Medulla oblongata (tissue), 1 donor: ENCODE results near the gene METTL15.
"Not testable (repeated sequence)": the region's sequence is repeated elsewhere in the genome, so short reads cannot be mapped to it uniquely, and the experiment has no call there.

Experiments
- DNase-seq: peaks from one replicate; pipeline ENCODE4 v3.0.0-alpha.2; 2015; ENCODE audit errors: extremely low spot score

METTL15 gene

GRCh38 chr11:28209906-28210305 is 101.7 kb downstream of the METTL15 start:
- no peak for DNase-seq

DNA sequence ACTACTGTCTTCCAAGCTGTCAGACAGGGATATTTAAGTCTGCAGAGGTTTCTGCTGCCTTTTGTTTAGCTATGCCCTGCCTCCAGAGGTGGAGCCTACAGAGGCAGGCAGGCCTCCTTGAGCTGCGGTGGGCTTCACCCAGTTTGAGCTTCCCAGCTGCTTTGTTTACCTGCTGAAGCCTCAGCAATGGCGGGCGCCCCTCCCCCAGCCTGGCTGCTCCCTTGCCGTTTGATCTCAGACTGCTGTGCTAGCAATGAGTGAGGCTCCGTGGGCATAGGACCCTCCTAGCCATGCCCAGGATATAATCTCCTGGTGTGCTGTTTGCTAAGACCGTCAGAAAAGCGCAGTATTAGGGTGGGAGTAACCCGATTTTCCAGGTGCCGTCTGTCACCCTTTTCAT is 113.9 kb downstream of the METTL15 start:
- DNase-seq: not testable (repeated sequence)

DNA sequence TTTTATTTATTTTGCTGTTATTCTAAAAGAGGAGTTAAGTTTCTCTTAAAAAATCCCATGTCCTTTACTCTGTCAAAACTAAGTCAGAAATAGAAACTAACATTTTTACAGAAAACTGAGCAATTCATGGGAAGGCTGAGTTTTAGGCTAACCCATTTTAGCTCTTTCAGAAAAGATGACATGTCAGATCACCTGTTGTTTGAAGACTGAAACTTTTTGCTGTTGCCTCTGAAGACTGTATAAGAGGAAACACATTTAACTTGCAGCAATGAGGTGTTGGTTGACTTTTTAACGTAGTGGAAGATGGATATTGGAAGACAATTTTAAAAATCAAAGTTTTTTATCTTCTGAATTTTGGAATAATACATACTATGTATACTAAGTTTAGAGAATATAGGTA is 115.4 kb downstream of the METTL15 start:
- DNase-seq: no peak

- DNase-seq: no peak
These were observed 115.8 kb downstream of the METTL15 start for GRCh38 chr11:28223994-28224393.

GRCh38 chr11:28227460-28227859 is 119.3 kb downstream of the METTL15 start:
- no peak for DNase-seq

GRCh38 chr11:28228196-28228895 is 120.2 kb downstream of the METTL15 start:
- DNase-seq: no peak

DNA sequence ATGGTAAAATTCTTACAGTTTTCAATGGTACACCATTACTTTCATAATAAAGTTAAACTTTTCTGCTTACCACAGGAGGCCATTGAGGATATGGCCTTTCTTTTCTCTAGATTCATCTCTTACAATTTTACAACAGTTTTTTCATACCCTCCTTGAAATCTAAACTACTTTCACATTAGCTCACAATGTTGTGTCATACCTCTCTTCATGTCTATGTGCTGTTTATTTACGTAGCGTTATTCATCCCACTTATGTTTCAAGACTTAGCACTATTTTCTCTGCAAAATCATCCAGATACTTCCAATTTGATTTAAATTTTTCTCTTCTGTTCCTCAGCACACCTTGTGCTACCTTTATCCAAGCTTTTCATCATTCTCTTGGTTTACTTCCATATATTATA is 123.3 kb downstream of the METTL15 start:
- DNase-seq: no peak

DNA sequence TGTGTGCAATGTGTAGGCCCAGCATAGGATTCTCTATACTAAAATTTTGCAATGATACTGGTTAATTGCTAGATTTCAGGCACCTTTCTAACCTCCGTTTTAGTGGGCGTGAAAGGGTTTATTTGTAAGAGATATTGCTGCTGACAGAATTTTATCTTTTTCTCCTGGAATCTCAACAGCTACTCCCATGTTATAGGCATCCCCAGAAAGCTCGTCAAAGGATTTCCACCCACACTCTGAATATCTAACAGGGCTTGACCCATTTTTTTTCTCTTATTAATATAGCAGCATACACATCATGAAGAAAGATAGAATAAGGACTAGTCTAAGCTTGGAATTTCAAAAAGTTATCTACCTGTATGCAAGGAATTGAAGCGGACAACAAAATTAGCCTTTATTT is 124.5 kb downstream of the METTL15 start:
- DNase-seq: no peak

DNA sequence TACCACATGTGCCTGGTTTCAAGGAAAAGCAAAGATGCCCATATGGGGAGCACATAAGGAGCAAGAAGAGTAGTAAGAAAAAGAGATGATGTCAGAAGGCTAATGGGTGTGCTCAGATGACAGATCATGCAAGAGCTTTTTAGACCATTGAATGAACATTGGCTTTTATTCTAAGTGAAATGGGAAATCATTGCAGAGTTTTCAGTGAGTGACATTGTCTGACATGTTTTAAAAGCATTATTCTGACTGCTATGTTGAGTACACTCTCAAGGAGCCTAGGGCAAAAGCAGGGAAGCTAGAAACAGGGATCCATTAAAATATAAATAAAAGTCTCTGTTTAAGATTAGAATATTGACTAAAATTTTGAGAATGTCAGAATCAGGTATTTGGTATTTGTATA is 133.6 kb downstream of the METTL15 start:
- no peak for DNase-seq

DNA sequence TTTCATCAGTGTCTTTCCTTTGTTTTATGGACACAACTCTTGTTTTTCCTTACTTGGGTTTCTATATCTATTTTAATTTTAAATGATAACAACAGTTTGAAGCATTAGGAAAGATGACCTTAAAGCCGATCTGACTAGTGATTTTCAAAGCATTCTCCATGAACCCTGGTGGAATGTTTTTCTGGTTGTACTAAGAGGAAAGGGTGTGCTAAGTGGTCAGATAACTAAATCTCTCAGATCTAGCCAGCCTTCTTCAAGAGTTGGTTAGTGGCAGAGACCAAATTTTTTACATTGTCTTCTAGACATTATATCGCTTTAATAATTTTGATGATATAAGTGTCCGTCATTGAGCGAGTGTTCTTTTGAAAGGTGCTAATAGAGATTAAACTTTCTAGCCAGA is 134.4 kb downstream of the METTL15 start:
- no peak for DNase-seq

GRCh38 chr11:28243061-28243460 is 134.9 kb downstream of the METTL15 start:
- DNase-seq: no peak

DNA sequence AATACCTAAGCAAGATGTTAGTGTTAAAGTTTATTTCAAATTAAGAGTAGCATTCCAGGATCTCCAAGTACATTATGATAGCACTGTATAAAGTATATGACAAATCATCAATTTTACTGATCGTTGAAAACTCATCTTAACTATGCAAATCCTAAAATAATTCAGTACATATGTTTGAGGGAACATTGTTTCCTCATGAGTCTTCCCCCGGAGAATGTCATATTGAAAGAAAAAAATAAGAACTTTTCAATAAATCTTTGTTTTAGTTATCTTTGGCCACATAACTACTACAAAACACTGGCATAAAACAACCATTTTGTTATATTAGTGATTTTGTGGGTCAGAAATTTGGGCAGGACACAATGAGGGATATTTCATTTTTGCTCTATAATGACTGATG is 135.4 kb downstream of the METTL15 start:
- no peak for DNase-seq

GRCh38 chr11:28245131-28245530 is 136.9 kb downstream of the METTL15 start:
- DNase-seq: no peak

DNA sequence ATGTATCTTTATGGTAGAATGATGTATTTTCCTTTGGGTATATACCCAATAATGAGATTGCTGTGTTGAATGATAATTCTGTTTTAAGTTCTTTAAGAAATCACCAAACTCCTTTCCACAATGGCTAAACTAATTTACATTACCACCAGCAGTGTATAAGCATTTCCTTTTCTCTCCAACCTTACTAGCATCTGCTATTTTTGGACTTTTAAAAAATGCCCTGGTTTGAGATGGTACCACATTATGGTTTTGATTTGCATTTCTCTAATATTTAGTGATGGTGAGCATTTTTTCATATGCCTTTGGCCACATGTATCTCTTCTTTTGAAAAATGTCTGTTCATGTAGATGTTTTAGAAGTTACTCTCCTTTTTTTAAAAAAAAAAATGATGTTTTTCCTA is 142.0 kb downstream of the METTL15 start:
- DNase-seq: no peak

DNA sequence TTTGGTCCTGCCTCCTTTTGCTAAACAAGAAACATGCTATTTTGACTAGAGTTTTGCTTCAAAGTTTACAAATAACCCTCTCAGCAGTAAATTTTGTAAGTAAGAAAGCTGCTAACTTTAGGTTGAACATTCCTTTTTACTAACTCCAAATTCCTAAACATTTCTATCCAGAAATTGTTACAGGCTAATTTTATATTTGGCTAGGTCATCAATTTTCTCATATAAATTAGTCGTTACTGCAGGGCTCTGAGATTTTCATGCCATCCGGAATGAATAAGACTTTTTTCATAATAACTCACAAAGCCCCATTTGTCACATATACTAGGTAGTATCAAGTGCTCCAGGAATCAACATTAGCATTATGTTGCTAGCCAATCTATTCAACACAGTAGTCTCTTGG is 143.1 kb downstream of the METTL15 start:
- DNase-seq: no peak

DNA sequence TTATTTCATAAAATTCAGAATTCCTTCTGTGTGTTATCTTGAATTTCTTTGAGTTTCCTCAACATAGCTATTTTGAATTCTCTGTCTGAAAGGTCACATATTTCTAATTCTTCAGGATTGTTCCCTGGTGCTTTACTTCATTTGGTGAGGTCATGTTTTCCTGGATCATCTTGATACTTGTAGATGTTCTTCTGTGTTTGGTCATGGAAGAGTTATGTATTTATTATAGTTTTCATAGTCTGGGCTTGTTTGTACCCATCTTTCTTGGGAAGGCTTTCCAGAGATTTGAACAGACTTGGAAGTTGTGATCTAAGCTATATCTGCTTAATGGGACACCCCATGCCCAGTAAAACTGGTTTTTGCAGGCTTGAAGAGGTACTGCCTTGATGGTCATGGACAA is 149.6 kb downstream of the METTL15 start:
- DNase-seq: no peak

GRCh38 chr11:28259177-28259843 is 151.1 kb downstream of the METTL15 start:
- no peak for DNase-seq

DNA sequence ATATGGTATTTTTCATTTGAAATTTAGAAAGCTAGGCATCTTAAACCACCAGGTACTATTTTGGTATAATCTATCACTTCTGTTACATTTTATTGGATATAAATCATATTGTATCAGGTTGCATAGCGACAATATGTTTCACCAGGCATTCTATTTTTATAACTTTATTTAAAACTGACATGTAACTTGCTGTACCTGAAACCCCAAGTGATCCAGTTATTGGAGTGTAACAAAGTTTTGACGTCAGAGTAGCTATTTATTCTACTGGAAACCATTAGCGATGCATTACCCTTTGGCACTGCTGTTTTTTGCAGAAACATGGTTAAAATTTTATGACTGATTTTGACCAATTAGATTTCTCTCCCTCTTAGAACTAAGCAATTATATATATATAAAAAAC is 160.7 kb downstream of the METTL15 start:
- no peak for DNase-seq

- DNase-seq: no peak
These were observed 161.4 kb downstream of the METTL15 start for GRCh38 chr11:28269586-28269985.

- not testable (repeated sequence) for DNase-seq
These were observed 164.1 kb downstream of the METTL15 start for GRCh38 chr11:28272247-28272646.

DNA sequence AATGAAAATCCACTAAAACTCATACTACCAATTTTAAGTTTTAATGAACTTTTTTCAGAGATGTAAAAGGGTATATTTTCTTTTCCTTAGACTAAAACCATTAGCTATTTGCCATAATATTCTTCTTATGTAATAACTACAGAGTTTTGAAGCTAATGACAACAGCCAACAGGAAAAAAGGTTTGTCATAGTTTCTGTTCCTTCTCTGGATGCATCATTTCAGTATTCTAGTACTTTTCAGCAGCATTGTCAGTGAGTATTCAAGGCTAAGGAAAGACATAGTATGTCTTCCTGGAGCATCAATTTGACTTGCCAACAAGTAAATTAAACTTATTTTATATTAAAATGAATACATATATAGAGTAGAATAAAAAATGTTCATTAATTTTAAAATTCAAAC is 166.0 kb downstream of the METTL15 start:
- no peak for DNase-seq

DNA sequence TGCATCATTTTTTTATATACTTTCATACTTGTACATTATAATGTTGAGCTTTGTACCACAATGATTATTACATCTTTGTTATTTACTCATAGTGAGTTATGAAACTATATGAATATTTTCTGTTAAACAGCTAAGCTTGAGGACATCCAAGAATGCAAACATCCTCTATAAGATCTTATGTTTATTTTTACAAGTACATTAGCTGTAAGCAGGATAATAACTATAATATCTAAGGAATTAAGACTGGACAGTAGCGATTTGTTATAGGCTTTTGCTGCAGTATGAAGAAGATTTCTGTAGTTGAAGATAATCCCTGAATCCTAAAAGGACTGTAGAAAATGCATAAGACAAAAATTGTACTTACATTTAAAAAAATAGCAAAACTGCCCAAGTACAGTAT is 176.0 kb downstream of the METTL15 start:
- no peak for DNase-seq

DNA sequence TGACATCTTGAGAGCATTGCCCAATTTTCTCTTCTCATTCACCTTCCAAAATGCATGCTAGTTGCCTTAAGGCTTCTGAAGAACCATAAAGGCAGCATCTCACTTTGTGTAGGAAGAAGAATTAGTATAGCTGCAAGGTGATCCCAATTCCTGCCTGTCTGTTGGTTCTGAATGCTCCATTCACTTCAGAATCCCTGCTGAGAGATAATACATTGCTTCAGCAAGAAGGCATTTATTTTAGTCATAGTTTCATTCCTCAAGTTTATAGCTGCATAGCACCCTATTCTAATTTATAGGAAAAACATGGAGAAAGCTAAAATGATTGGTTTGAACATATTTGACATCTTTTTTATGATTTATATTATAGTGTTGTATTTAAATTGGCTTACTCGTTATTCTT is 181.3 kb downstream of the METTL15 start:
- no peak for DNase-seq

DNA sequence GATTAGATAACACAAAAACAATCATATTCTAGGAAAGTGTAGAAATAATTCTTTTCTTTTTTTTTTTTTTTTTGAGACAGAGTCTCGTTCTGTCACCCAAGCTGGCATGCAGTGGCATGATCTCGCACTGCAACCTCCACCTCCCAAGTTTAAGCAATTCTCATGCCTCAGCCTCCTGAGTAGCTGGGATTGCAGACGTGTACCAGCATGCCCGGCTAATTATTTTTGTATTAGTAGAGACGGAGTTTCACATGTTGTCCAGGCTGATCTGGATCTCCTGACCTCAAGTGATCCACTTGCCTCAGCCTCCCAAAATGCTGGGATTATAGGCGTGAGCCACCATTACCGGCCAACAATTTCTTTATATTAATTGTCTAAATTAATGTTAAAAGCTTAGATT is 182.8 kb downstream of the METTL15 start:
- DNase-seq: not testable (repeated sequence)
